OCI-LY1 (cell line): ENCODE results near the gene CLSTN3.

Source experiments
- H2AFZ ChIP-seq: fragments of 200-600 bp; sonication (generic), shearing (Covaris generic); 2 replicates; pipeline ENCODE4 v1.6.0; 2014; ENCODE audit warnings: antibody characterized with exemption, mild to moderate bottlenecking, low read length
- H3F3A ChIP-seq: fragments of 200-600 bp; sonication (generic), shearing (Covaris generic); 2 replicates; pipeline ENCODE4 v1.6.0; 2014; ENCODE audit warnings: mild to moderate bottlenecking, antibody characterized with exemption, low read length, moderate library complexity; ENCODE audit not compliant: insufficient read depth
- H3K27ac ChIP-seq: fragments of 200-600 bp; sonication (generic); 2 replicates; pipeline ENCODE4 v1.5.1; 2014; ENCODE audit warnings: low read length, mixed run types, mild to moderate bottlenecking, low read depth; ENCODE audit not compliant: poor library complexity, severe bottlenecking
- H3K27me3 ChIP-seq: fragments of 200-600 bp; sonication (generic); 2 replicates; pipeline ENCODE4 v1.6.0; 2014; ENCODE audit warnings: antibody characterized with exemption, mild to moderate bottlenecking, low read length, moderate library complexity; ENCODE audit not compliant: insufficient read depth
- H3K36me3 ChIP-seq: fragments of 200-600 bp; sonication (generic); 2 replicates; pipeline ENCODE4 v1.6.1; 2014; ENCODE audit warnings: mild to moderate bottlenecking, antibody characterized with exemption, low read length, moderate library complexity, mixed read lengths; ENCODE audit not compliant: insufficient read depth
- H3K4me1 ChIP-seq: fragments of 200-600 bp; sonication (generic); 2 replicates; pipeline ENCODE4 v1.5.1; 2014; ENCODE audit warnings: mild to moderate bottlenecking, low read length, moderate library complexity; ENCODE audit not compliant: insufficient read depth, severe bottlenecking
- H3K4me2 ChIP-seq: fragments of 200-600 bp; sonication (generic), shearing (Covaris generic); 2 replicates; pipeline ENCODE4 v1.6.1; 2014; ENCODE audit warnings: low read length
- H3K4me3 ChIP-seq: fragments of 200-600 bp; sonication (generic); 2 replicates; pipeline ENCODE4 v1.5.1; 2014; ENCODE audit warnings: low read length, low read depth, mild to moderate bottlenecking, mixed read lengths; ENCODE audit not compliant: poor library complexity, severe bottlenecking
- H3K79me2 ChIP-seq: fragments of 200-600 bp; shearing (Covaris generic); 2 replicates; pipeline ENCODE4 v1.6.1; 2016; ENCODE audit warnings: mixed run types, low read length, mixed read lengths; ENCODE audit not compliant: insufficient read depth
- H3K9ac ChIP-seq: fragments of 200-600 bp; sonication (generic), shearing (Covaris generic); 2 replicates; pipeline ENCODE4 v1.6.1; 2014; ENCODE audit warnings: mild to moderate bottlenecking, low read length, mixed read lengths
- H3K9me2 ChIP-seq: fragments of 200-600 bp; sonication (generic), shearing (Covaris generic); 2 replicates; pipeline ENCODE4 v1.6.1; 2014; ENCODE audit warnings: low read depth, mild to moderate bottlenecking, low read length, mixed read lengths
- H3K9me3 ChIP-seq: fragments of 200-600 bp; shearing (Covaris generic); 2 replicates; pipeline ENCODE4 v1.6.1; 2014; ENCODE audit warnings: low read length, mixed read lengths
- H4K20me1 ChIP-seq: fragments of 200-600 bp; sonication (generic), shearing (Covaris generic); 2 replicates; pipeline ENCODE4 v1.6.0; 2016; ENCODE audit warnings: mild to moderate bottlenecking, low read length; ENCODE audit not compliant: insufficient read depth
- CTCF ChIP-seq: fragments of 200-600 bp; sonication (generic), shearing (Covaris generic); IDR thresholded peaks from 2 replicates; pipeline ENCODE4 v1.5.1; 2017; ENCODE audit warnings: mild to moderate bottlenecking, antibody characterized with exemption, low read length, moderate library complexity, mixed read lengths
- EZH2 ChIP-seq: fragments of 200-600 bp; sonication (generic), shearing (Covaris generic); IDR thresholded peaks from 2 replicates; pipeline ENCODE4 v1.8.0; 2017; ENCODE audit warnings: borderline replicate concordance, mixed run types, mild to moderate bottlenecking, antibody characterized with exemption, low read length, moderate library complexity, mixed read lengths

CLSTN3 gene

GRCh38 chr12:7091660-7092228, 38.4 kb upstream of the CLSTN3 start:
- Histone ChIP-seq H2AFZ (no peak overlapping the region), H3K27ac (no peak overlapping the region), H3K4me3 (no peak overlapping the region)

GRCh38 chr12:7092229-7092985, 37.8 kb upstream of the CLSTN3 start, which contains the start of gene C1R:
Gene C1R, minus strand, starts transcription at chr12:7092445. Its CDS starts 57 bp downstream, at chr12:7092388.
- Histone ChIP-seq H3K4me3 (peak within 1 kb of the TSS; percentile 46), H3K4me2 (peak within 1 kb of the TSS; percentile 69)

More at GRCh38 chr12:7091660-7092228, 38.4 kb upstream of the CLSTN3 start:
- Histone ChIP-seq H3K27me3 (peaks cover 5% of the 10 kb centered on the region; the same call in 1 of the 2 replicates), H3K9me3 (no peaks in the 10 kb centered on the region), H3K79me2 (no peaks in the 10 kb centered on the region), H3K4me2 (no peak overlapping the region), H3K9me2 (no peaks in the 10 kb centered on the region), H3K36me3 (no peaks in the 10 kb centered on the region), H3K9ac (no peak overlapping the region), H4K20me1 (no peaks in the 10 kb centered on the region), H3K4me1 (no peaks in the 10 kb centered on the region), H3F3A (no peaks in the 10 kb centered on the region)
- TF ChIP-seq CTCF (no peak), EZH2 (no peak)

GRCh38 chr12:7092986-7093460, 37.1 kb upstream of the CLSTN3 start:
- H3K9ac ChIP-seq = no peak overlapping the region

More at GRCh38 chr12:7092229-7092985, 37.8 kb upstream of the CLSTN3 start, which contains the start of gene C1R:
- no peak within 1 kb of the TSS for H3K27ac ChIP-seq
- H3K36me3 ChIP-seq = no peaks in the 10 kb centered on the region
- H3K9ac ChIP-seq = no peak within 1 kb of the TSS
- no peaks in the 10 kb centered on the region for H3K4me1 ChIP-seq
- H3F3A ChIP-seq = no peaks in the 10 kb centered on the region
- H3K9me2 ChIP-seq = no peaks in the 10 kb centered on the region
- peaks cover 5% of the 10 kb centered on the region; the same call in 1 of the 2 replicates for H3K27me3 ChIP-seq
- TF ChIP-seq CTCF (peak; percentile 87), EZH2 (no peak)
- H3K9me3 ChIP-seq = no peaks in the 10 kb centered on the region
- no peaks in the 10 kb centered on the region for H3K79me2 ChIP-seq
- no peaks in the 10 kb centered on the region for H4K20me1 ChIP-seq
- no peak within 1 kb of the TSS for H2AFZ ChIP-seq

More at GRCh38 chr12:7092986-7093460, 37.1 kb upstream of the CLSTN3 start:
- no peak overlapping the region for H3K27ac ChIP-seq
- no peaks in the 10 kb centered on the region for H3K4me1 ChIP-seq
- H3F3A ChIP-seq = no peaks in the 10 kb centered on the region
- no peaks in the 10 kb centered on the region for H4K20me1 ChIP-seq
- H3K4me2 ChIP-seq = no peak overlapping the region
- no peaks in the 10 kb centered on the region for H3K9me2 ChIP-seq
- TF ChIP-seq CTCF = no peak
- H3K4me3 ChIP-seq = no peak overlapping the region
- H3K9me3 ChIP-seq = no peaks in the 10 kb centered on the region
- no peaks in the 10 kb centered on the region for H3K36me3 ChIP-seq
- no peaks in the 10 kb centered on the region for H3K79me2 ChIP-seq
- no peak overlapping the region for H2AFZ ChIP-seq
- peaks cover 5% of the 10 kb centered on the region; the same call in 1 of the 2 replicates for H3K27me3 ChIP-seq
